ENCODE measurements around the gene C1QTNF9. TPM values are rescaled to one million over a fixed set of nuclear protein-coding genes. Genes with fewer than 3 reads are reported as not detected.

C1QTNF9 gene
- total RNA-seq, 6 experiments from 2014 or later, result 0.11 to 0.21 (median 0.17) TPM; not detected in 2

GRCh38 chr13:24279327-24280110 lies 29.9 kb upstream of the C1QTNF9 start:
- Histone ChIP-seq H3K4me3 (no peak overlapping the region), H3K4me1 (peaks cover 0 to 4% (median 0%) of the 10 kb centered on the region in 4 donors), H3K36me3 (peaks cover 0 to 23% (median 8%) of the 10 kb centered on the region in 4 donors), H3K27me3 (no peaks in the 10 kb centered on the region), H3K9me3 (no peaks in the 10 kb centered on the region), H3K27ac (no peak overlapping the region)
- WGBS (ENCODE audit: insufficient coverage, low coverage, low lambda C conversion rate, missing lambda C conversion rate), result 93% methylated on average over 4 of the region's 8 CpGs
- TF ChIP-seq CTCF (IDR thresholded peaks at IDR 0.05) (no peak), POLR2A (IDR thresholded peaks at IDR 0.05) (no peak)
- peak in 1 of 4 donors; percentile 20 for ATAC-seq
- intact Hi-C loops (cut with DNase I), result no loop called here
- DNase-seq, result no peak

DNA sequence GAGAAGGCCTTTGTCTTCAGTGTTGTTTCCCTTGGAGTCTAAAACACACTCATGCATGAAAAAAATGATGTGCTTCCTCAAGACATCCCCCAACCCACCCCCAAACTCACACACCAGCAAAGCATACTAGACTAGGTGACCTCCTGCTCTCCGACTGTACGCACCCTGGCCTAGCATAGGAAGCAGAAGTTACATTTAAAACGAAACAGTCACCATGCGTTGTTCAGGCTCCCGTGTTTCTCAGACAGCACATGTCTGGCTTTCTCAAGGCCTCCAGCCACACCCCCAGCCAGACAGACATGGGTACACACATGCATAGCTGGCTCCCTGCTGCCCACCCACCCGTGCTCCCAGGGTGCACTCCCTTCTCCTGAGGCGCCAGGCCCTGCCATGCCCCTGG lies 28.7 kb upstream of the C1QTNF9 start:
- Histone ChIP-seq H3K36me3 (peaks cover 0 to 35% (median 13%) of the 10 kb centered on the region in 4 donors), H3K4me1 (peaks cover 0 to 4% (median 0%) of the 10 kb centered on the region in 4 donors), H3K4me3 (no peak overlapping the region), H3K27me3 (no peaks in the 10 kb centered on the region), H3K9me3 (no peaks in the 10 kb centered on the region), H3K27ac (no peak overlapping the region)
- intact Hi-C loops (cut with DNase I), result no loop called here
- ATAC-seq (peak; percentile 23 to 53 (median 34)), DNase-seq (no peak)
- TF ChIP-seq POLR2A (IDR thresholded peaks at IDR 0.05), result no peak
- TF ChIP-seq CTCF (IDR thresholded peaks at IDR 0.05), result no peak
- WGBS (ENCODE audit: insufficient coverage, low coverage, low lambda C conversion rate, missing lambda C conversion rate), result no CpG with 5 or more reads among the region's 7 CpGs

GRCh38 chr13:24281188-24282008 lies 28.0 kb upstream of the C1QTNF9 start:
- TF ChIP-seq POLR2A (IDR thresholded peaks at IDR 0.05), result no peak
- no peak overlapping the region for H3K27ac ChIP-seq

GRCh38 chr13:24282256-24282655 lies 27.1 kb upstream of the C1QTNF9 start:
- Histone ChIP-seq H3K27ac (no peak overlapping the region), H3K27me3 (no peaks in the 10 kb centered on the region), H3K4me3 (no peak overlapping the region), H3K9me3 (no peaks in the 10 kb centered on the region), H3K4me1 (no peaks in the 10 kb centered on the region), H3K36me3 (peaks cover 0 to 51% (median 19%) of the 10 kb centered on the region in 4 donors)
- DNase-seq (no peak), ATAC-seq (no peak)
- intact Hi-C loops (cut with DNase I), result no loop called here
- no peak for TF ChIP-seq CTCF (IDR thresholded peaks at IDR 0.05)
- TF ChIP-seq POLR2A (IDR thresholded peaks at IDR 0.05), result no peak
- 75% methylated on average over 4 of the region's 4 CpGs for WGBS (ENCODE audit: insufficient coverage, low coverage, low lambda C conversion rate, missing lambda C conversion rate)

More at GRCh38 chr13:24281188-24282008, 28.0 kb upstream of the C1QTNF9 start:
- no peaks in the 10 kb centered on the region for H3K9me3 ChIP-seq
- H3K27me3 ChIP-seq, result no peaks in the 10 kb centered on the region
- no peak for DNase-seq
- peak in 2 of 4 donors; percentile 13 to 22 for ATAC-seq
- WGBS (ENCODE audit: insufficient coverage, low coverage, low lambda C conversion rate, missing lambda C conversion rate), result 86% methylated on average over 4 of the region's 18 CpGs
- no peak overlapping the region for H3K4me3 ChIP-seq
- intact Hi-C loops (cut with DNase I), result no loop called here
- H3K36me3 ChIP-seq, result peaks cover 0 to 42% (median 16%) of the 10 kb centered on the region in 4 donors
- H3K4me1 ChIP-seq, result peaks cover 0 to 3% (median 0%) of the 10 kb centered on the region in 4 donors

All from right lobe of liver (tissue), 6 donors.